MM.1S (cell line): ENCODE measurements around the gene DSN1.

Experiments
- CTCF ChIP-seq: fragments of 300-600 bp; sonication (generic); IDR thresholded peaks from 2 replicates; pipeline ENCODE4 v1.5.1; 2016; ENCODE audit warnings: antibody characterized with exemption, low read length, mixed read lengths
- EZH2 ChIP-seq: fragments of 300-600 bp; sonication (generic); optimal IDR thresholded peaks from 2 replicates; pipeline ENCODE3; 2017; ENCODE audit warnings: low read depth, mild to moderate bottlenecking, antibody characterized with exemption, low read length, mixed read lengths
- EZH2phosphoT487 ChIP-seq: fragments of 300-600 bp; sonication (generic); IDR thresholded peaks from 2 replicates; pipeline ENCODE4 v1.6.1; 2018; ENCODE audit warnings: antibody characterized with exemption, low read length

DNA sequence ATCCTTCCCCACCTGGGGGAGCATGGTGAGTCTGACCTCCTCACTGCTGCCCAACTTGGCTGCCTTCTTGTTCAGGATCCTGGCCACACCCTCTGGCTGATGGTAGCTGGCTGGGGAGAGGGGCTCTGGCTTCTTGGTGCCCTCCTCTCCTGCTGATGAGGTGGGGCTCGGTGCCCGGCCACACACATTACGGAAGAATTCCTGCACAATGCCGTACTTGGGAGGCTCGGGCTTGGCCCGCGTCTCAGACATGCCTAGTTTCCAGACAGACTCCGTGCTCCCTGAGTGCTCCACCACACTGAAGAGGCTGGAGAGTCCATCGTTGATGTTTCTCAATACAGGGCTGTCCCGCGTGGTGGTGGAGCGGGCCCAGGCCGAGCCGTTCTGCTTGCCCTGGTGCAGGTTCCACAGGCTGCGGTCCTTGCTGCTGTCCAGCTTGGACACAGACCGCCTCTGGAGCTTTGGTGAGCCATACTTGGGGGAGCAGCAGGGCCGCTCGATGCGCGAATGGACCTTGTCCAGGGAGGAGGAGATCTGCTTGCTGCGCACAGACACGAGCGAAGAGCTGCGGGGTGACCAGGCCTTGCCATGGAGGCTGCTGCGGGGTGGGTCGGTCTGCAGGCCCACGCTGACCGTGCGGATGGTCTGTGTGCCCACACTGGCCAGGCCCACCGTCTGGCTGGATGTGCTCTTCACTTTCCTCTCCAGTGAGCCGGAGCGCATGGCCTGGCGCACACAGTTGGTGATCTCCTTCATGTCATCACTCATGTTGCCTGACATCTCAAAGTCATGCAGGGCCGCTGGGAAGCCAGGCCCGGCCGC is 19.9 kb upstream of the DSN1 start:
- TF ChIP-seq CTCF (no peak), EZH2 (no peak), EZH2phosphoT487 (no peak)
